ENCODE results near the gene PRAC1. TPM values are rescaled to one million over a fixed set of nuclear protein-coding genes. Genes with fewer than 3 reads are reported as not detected.

Gene PRAC1
- total RNA-seq, 8 experiments from 2014 or later = not detected

DNA sequence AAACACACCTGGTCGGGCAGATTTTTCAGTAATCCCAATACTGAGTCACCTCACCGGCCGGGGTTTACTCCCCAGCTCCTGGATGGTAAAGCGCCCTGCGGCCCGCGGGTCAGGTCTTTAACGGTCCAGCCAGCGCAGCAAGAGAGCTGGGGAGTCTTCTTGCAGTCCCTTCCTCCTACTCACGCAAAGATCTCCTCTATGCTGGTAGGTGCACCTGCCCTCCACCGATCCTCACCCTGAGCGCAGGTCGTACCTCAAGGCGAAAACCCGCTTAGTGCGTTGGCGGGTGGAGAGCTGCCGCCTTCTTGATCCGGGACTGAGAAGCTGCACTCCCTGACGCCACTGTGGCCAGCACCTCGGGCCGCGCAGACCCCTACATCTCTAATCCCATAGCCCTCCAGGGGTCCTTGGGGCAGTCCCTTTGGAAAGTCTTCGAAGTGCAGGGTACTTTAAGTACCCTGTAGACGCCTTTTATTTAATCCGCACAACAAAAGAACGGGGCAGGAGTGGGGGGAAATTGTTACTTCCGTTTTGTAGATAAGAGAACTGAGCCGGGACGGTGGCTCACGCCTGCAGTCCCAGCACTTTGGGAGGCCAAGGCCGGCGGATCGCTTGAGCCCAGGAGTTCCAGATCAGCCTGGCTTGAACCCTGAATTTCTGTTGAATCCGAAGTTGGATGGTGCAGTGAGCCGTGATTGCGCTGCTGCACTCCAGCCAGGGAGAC, 16.6 kb upstream of the PRAC1 start:
- Histone ChIP-seq H3K4me1 (replicated peaks in 1 of 2) (no peaks in the 10 kb centered on the region), H3K27ac (no peak overlapping the region), H3K4me3 (no peak overlapping the region)
- in situ Hi-C loops (cut with MboI; ENCODE audit: low pct_unique_long_range_greater_than_20kb in 2 of 9, low sequenced_read_pairs in 9 of 9, unreplicated experiment in 9 of 9) = loop anchor here in 1 of 9 experiments (25.0 kb wide), 1 partner anchor 102 kb away; the partner anchor contains the start of gene HOXB9
- 0 to 21% (median 2%) methylated on average over 1 to 24 of the region's 37 CpGs; no CpG with 5 or more reads in 1 of the 10 experiments for WGBS, 10 experiments
- no peak for ATAC-seq (replicated peaks in 6 of 8)

DNA sequence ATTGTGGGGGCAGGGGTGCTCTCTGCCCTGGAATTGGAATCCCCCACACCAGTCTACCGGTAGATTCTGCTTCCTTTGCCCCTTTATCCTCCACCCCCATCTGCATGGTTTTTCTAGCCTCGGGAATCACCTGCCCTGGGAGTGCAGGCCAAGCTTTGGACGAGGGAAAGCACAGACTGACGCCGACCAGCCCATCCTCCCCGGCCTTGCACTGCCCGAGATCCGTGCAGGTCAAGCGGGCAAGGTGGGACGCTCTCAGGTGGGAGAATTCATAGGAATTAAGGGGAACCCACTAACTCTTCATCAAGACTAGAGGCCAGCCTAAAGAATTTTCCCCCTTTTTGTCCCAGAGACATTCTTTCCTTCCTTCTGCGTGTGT, 16.1 kb upstream of the PRAC1 start:
- Histone ChIP-seq H3K27ac (no peak overlapping the region), H3K4me3 (no peak overlapping the region), H3K4me1 (replicated peaks in 1 of 2) (no peaks in the 10 kb centered on the region)
- in situ Hi-C loops (cut with MboI; ENCODE audit: low pct_unique_long_range_greater_than_20kb in 2 of 9, low sequenced_read_pairs in 9 of 9, unreplicated experiment in 9 of 9) = loop anchor here in 1 of 9 experiments (25.0 kb wide), 1 partner anchor 101 kb away; the partner anchor contains the start of gene HOXB9
- no peak for ATAC-seq (replicated peaks in 6 of 8)
- WGBS, 10 experiments = 0 to 2% methylated on average over 1 to 8 of the region's 11 CpGs; no CpG with 5 or more reads in 8 of the 10 experiments

DNA sequence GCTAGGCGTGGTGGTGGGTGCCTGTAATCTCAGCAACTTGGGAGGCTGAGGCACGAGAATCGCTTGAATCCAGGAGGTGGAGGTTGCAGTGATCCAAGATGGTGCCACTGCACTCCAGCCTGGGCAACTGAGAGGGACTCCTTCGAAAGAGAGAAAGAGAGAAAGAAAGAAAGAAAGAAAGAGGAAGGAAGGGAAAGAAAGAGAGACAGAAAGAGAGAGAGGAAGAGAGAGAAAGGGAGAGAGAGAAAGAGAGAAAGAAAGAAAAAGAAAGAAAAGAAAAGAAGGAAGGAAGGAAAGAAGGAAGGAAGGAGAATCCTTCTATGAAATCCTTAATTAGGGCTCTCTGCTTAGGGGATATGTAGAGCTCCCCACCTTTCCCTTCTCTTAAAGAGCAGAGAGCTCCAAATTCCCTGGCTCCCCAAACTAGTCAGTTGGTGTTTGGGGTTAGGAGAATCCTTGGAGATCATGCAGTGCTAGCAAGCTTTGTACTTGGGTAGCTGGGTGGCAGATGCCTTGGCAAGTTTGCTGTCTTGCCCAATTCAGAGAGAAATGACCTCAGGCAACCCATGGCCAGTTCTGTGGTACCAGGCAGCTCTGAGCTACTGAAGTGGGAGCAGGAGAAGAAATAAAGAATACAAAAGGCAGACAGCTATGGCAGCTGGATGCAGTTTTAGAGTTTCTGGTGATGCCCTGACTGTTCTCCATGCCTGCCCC, 15.2 kb upstream of the PRAC1 start:
- Histone ChIP-seq H3K27ac (no peak overlapping the region), H3K4me3 (no peak overlapping the region), H3K4me1 (replicated peaks in 1 of 2) (no peaks in the 10 kb centered on the region)
- WGBS, 10 experiments = 15 to 77% (median 39%) methylated on average over 2 to 4 of the region's 4 CpGs
- in situ Hi-C loops (cut with MboI; ENCODE audit: low pct_unique_long_range_greater_than_20kb in 2 of 9, low sequenced_read_pairs in 9 of 9, unreplicated experiment in 9 of 9) = loop anchor here in 1 of 9 experiments (25.0 kb wide), 1 partner anchor 100 kb away; the partner anchor contains the start of gene HOXB9
- ATAC-seq (replicated peaks in 6 of 8) = no peak

DNA sequence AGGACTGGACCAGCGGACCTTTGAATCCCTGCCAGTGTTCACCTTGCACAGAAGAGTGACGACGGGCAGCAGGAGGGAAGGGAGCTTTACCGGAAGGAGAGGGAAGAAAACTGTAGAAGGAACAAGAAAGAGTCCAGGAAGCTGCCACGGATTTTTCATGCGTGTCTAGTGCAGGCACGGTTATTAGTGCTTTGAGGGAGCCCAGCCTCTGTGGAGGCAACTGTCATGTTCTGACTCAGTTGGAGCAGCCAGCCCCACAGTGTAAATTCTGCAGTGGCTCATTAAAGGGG, 12.7 kb upstream of the PRAC1 start:
- no peak overlapping the region for H3K4me3 ChIP-seq
- WGBS, 10 experiments = 0 to 9% (median 0%) methylated on average over 1 to 6 of the region's 7 CpGs; no CpG with 5 or more reads in 4 of the 10 experiments
- no peak overlapping the region for H3K27ac ChIP-seq
- ATAC-seq (replicated peaks in 6 of 8) = no peak
- in situ Hi-C loops (cut with MboI; ENCODE audit: low pct_unique_long_range_greater_than_20kb in 2 of 9, low sequenced_read_pairs in 9 of 9, unreplicated experiment in 9 of 9) = loop anchor here in 1 of 9 experiments (25.0 kb wide), 1 partner anchor 98 kb away; the partner anchor contains the start of gene HOXB9
- H3K4me1 ChIP-seq (replicated peaks in 1 of 2) = no peaks in the 10 kb centered on the region

DNA sequence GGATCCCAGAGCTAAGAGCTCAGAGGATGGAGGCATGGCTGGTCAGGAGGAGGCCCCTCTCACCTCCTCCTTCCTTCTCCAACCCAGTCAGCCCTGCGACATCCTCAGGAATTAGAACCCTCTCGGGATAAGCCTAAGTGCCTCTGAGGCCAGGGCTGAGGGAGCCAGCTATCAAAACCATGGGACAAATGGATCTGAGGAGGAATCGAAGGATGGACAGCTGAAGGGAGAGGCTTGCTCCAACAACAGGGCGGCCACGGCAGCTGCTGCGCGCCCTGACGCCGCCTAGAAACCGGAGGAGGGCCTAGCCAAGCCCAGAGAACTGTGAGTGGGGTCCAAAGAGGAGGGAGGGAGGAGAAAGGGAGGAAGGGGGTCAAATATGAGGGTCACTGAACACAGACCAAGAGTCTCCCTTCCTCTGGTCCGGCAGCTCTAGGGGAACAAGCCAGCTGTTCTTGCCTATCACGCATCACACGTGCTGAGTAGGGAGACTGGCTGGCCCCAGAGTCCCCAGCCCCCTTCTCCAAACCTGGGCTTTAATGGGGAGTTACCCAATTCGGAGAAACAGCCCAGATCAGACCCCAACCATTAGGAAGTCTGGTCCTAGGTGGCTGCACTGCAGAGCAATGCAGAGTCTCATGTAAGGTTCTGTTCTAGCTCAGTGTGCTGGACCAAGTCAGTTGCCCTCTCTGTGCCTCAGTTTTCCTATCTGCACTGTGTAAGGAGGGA, 12.2 kb upstream of the PRAC1 start:
- 0 to 34% (median 10%) methylated on average over 2 to 9 of the region's 14 CpGs; no CpG with 5 or more reads in 4 of the 10 experiments for WGBS, 10 experiments
- H3K4me1 ChIP-seq (replicated peaks in 1 of 2) = no peaks in the 10 kb centered on the region
- in situ Hi-C loops (cut with MboI; ENCODE audit: low pct_unique_long_range_greater_than_20kb in 2 of 9, low sequenced_read_pairs in 9 of 9, unreplicated experiment in 9 of 9) = loop anchor here in 1 of 9 experiments (25.0 kb wide), 1 partner anchor 97 kb away; the partner anchor contains the start of gene HOXB9
- no peak overlapping the region for H3K4me3 ChIP-seq
- no peak overlapping the region for H3K27ac ChIP-seq
- ATAC-seq (replicated peaks in 6 of 8) = peak in 1 of 8 experiments; percentile 27

DNA sequence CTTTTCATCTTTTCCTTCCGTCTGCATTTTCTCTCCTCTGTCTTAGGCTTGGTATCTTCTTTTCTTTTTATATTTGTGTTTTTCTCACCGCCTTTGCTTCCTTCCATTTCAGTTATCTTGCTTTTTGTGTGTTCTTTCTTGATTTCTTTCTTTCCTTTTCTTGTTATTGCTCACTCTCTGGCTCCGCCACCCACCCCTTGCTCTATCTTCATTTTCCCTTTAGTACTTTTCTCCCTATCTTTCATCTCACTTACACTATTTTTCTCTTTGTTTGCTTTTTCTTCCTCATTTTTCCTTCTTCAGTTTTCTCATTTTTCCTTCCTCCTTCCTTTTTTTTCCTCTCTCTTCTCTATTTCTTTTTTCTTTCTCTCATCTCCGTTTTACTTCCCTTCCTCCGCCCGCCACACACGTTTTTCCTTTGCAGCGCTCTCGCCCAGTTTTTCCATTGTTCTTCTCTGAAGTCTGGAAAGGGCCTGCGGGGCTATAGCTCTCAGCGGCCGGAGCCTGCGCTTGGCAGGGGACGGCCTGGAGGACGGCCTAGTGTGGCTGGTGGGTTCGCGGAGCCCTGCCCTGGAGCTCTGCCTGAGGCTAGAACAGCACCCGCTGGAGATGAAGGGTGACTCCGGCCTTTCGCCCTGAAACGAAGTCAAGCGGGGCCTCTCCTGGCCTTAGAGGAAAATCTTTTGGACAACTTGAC, 11.5 kb upstream of the PRAC1 start:
- WGBS, 10 experiments = 0 to 25% (median 16%) methylated on average over 1 to 19 of the region's 22 CpGs
- no peak overlapping the region for H3K4me3 ChIP-seq
- no peaks in the 10 kb centered on the region for H3K4me1 ChIP-seq (replicated peaks in 1 of 2)
- no peak for ATAC-seq (replicated peaks in 6 of 8)
- H3K27ac ChIP-seq = no peak overlapping the region
- in situ Hi-C loops (cut with MboI; ENCODE audit: low pct_unique_long_range_greater_than_20kb in 2 of 9, low sequenced_read_pairs in 9 of 9, unreplicated experiment in 9 of 9) = loop anchor here in 1 of 9 experiments (25.0 kb wide), 1 partner anchor 96 kb away; the partner anchor contains the start of gene HOXB9

DNA sequence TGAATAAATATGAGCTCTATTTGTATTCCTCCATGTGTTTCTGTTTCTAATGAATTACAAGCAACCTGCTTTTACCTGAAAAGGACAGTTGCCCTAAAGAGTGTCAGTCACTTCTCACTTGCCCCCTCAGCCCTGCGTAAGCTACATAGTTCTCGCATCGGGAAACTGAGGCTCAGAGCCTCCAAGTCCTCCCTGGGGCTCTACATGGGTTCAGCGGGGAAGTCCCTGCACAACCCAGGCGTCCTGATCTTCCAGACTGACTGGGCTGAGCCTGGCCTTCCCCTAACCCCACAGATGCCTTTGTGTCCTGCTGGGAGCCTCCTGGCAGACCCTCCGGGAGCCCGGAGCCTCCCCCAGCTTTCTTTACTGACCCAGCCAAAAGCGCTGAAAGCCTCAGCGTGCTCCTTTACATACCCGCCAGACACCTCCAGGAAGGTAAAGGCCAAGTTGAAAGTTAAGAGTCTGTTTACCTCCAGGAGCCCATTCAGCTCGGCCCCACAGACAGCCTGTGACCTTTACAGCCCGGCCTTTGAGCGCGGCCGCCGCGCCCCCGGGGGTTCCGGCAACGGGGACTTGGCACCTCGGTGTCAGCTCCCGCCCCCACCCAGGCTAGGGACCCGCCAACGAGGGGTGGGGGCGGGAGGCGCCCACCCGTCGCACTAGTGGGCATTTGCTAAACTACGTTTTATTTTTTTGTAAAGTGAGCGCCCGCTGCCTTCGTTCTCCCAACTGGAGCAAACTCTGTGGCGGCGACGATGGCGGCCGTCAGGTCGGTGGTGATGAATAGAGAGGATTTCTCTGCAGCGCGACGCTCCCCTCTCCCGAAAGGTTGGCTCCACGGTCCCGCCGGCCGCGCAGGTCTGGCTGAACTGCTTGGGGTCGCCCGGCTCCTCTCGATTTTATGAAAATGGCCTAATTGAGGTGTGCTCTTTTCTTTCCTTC, 10.6 kb upstream of the PRAC1 start:
- Histone ChIP-seq H3K27ac (no peak overlapping the region), H3K4me3 (no peak overlapping the region), H3K4me1 (replicated peaks in 1 of 2) (no peaks in the 10 kb centered on the region)
- in situ Hi-C loops (cut with MboI; ENCODE audit: low pct_unique_long_range_greater_than_20kb in 2 of 9, low sequenced_read_pairs in 9 of 9, unreplicated experiment in 9 of 9) = loop anchor here in 1 of 9 experiments (25.0 kb wide), 1 partner anchor 96 kb away; the partner anchor contains the start of gene HOXB9
- 0 to 13% (median 4%) methylated on average over 7 to 16 of the region's 50 CpGs; no CpG with 5 or more reads in 2 of the 10 experiments for WGBS, 10 experiments
- no peak for ATAC-seq (replicated peaks in 6 of 8)

DNA sequence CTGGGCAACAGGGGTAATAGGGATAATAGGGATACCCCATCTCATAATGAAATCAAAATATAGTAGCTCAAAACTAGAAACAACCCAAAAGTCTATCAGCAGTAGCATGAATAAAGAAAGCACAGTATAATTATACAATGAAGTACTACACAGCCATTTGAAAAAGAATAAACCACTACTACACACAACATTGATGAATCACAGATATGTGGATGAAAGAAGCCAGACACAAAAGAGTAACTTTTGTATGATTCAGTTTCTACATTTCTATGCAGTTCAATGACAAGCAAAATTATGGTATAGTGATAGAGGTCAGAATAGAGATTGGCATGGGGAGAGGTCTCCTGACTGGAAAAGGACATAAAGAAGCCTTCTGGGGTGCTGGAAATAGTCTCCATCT, 9.0 kb upstream of the PRAC1 start:
- ATAC-seq (replicated peaks in 6 of 8) = no peak
- in situ Hi-C loops (cut with MboI; ENCODE audit: low pct_unique_long_range_greater_than_20kb in 2 of 9, low sequenced_read_pairs in 9 of 9, unreplicated experiment in 9 of 9) = loop anchor here in 1 of 9 experiments (25.0 kb wide), 1 partner anchor 94 kb away; the partner anchor contains the start of gene HOXB9

DNA sequence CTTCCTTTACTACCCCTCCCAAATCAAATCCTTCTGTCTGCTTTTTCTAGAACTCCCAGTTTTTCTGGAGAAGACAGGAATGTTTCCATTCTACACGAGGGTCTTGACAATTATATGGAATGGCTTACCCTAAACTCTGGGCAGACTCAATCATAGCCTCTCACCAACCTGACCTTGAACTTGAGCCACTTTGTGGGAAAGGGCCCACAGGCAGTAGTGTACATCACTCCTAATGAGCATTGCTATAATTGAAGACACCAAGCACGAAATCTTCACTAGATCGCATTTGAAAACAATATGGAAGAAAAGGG, 7.9 kb upstream of the PRAC1 start:
- Histone ChIP-seq H3K4me1 (replicated peaks in 1 of 2) (no peaks in the 10 kb centered on the region), H3K4me3 (no peak overlapping the region), H3K27ac (no peak overlapping the region)
- WGBS, 10 experiments = 13 to 70% (median 25%) methylated on average over 1 to 3 of the region's 3 CpGs
- no peak for ATAC-seq (replicated peaks in 6 of 8)
- in situ Hi-C loops (cut with MboI; ENCODE audit: low pct_unique_long_range_greater_than_20kb in 2 of 9, low sequenced_read_pairs in 9 of 9, unreplicated experiment in 9 of 9) = loop anchor here in 1 of 9 experiments (25.0 kb wide), 1 partner anchor 93 kb away; the partner anchor contains the start of gene HOXB9

More for the DNA sequence above, 9.0 kb upstream of the PRAC1 start:
- Histone ChIP-seq H3K4me3 (no peak overlapping the region), H3K27ac (no peak overlapping the region), H3K4me1 (replicated peaks in 1 of 2) (no peaks in the 10 kb centered on the region)

DNA sequence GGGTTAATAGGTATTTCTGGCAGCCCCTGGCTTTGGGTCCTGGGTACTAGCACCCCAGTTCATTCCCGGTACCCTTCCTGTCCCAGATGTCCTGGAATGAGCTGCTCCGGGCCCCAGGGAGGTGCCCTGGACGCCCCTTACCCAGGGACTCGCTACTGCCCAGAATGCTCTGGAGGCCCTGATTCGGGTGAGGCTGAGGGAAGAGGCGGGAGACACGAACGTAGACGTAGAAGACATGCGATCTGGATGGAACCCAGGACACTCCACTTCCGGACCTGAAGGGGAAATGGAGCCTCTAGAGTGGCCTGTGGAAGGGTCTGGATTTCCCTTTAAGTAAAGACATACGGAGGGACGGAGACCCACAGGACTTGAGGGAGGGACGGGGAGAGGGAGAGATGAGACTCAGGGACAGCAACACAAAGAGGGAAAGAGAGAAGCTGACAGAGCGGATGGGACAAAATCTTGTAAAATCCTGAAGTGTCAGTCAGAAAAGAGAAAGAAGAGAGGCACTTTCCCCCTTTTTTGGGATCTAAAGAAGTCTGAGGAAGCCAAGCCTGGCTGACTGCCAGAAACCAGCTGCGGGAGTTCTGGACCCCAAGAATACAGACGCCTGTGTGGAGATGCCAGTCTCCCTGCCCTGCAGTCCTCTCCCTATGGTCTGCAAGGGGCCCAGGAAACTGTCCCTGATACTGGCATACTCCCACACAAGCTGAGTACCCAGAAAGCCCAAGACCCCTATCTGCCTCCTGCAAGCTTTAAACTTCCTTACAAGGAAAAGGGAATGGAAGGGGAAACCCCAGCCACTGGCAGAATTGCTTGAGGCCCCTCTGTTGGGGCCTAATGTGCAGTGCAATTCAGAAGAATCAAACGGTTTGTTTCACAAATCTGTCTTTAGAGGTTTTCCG, 7.3 kb upstream of the PRAC1 start:
- Histone ChIP-seq H3K4me1 (replicated peaks in 1 of 2) (no peaks in the 10 kb centered on the region), H3K27ac (no peak overlapping the region), H3K4me3 (no peak overlapping the region)
- in situ Hi-C loops (cut with MboI; ENCODE audit: low pct_unique_long_range_greater_than_20kb in 2 of 9, low sequenced_read_pairs in 9 of 9, unreplicated experiment in 9 of 9) = loop anchor here in 2 of 9 experiments (10.0 to 25.0 kb wide), 2 partner anchors 65 to 92 kb away; partner anchors contain the start of gene HOXB9 (in 1 of the 2)
- ATAC-seq (replicated peaks in 6 of 8) = peak in 1 of 8 experiments; percentile 7
- 0 to 60% (median 12%) methylated on average over 1 to 11 of the region's 19 CpGs; no CpG with 5 or more reads in 2 of the 10 experiments for WGBS, 10 experiments
